ENCODE data around the gene DSCAML1.

The DSCAML1 gene

DNA sequence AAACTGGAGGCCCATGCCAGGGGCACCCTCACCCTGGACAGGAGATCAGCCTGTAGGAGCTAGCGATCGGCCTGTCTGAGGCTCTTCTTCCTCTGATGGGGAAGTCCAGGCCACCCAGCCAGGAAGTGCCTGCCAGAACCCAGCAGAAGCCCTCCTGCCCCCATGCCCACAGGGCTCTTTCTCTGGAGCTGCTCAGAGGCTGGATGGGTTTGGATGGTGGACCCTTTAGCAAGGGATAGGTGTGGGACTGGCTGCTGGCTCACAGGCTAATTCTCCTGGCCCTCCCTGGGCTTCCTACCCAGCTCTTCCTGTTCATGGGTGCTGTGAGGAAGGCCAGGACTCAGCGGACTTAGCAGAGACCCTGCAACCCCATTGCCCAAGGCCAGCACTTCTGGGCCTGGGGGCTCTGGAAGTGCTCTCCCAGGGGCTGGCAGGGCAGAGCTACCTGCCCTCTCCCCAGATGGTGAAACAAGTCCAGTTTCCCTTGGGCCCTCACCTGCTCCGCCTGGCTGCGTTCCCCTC lies 19.9 kb upstream of the DSCAML1 start:
- H3K9me2 ChIP-seq (ENCODE audit: low read depth, low read length), result no peaks in the 10 kb centered on the region
- H3F3A ChIP-seq (ENCODE audit: insufficient read depth, low read length), result no peaks in the 10 kb centered on the region
- no peaks in the 10 kb centered on the region for H3K79me2 ChIP-seq (ENCODE audit: insufficient read depth, low read length)
- H2AFZ ChIP-seq (ENCODE audit: low read length), result no peak overlapping the region
- H3K4me3 ChIP-seq (ENCODE audit: low read depth, low read length, poor library complexity, severe bottlenecking), result no peak overlapping the region
- H4K20me1 ChIP-seq (ENCODE audit: insufficient read depth, low read length), result no peaks in the 10 kb centered on the region
- H3K4me2 ChIP-seq (ENCODE audit: low read length), result no peak overlapping the region
- H3K4me1 ChIP-seq (ENCODE audit: insufficient read depth, low read length, severe bottlenecking), result peaks cover 11% of the 10 kb centered on the region
- no peaks in the 10 kb centered on the region for H3K9me3 ChIP-seq (ENCODE audit: low read length)
- H3K9ac ChIP-seq (ENCODE audit: low read length), result no peak overlapping the region
- no peak overlapping the region for H3K27ac ChIP-seq (ENCODE audit: low read depth, low read length, poor library complexity, severe bottlenecking)
- H3K27me3 ChIP-seq (ENCODE audit: insufficient read depth, low read length), result no peaks in the 10 kb centered on the region
- H3K36me3 ChIP-seq (ENCODE audit: insufficient read depth, low read length), result no peaks in the 10 kb centered on the region
- TF ChIP-seq, protein P1, sequence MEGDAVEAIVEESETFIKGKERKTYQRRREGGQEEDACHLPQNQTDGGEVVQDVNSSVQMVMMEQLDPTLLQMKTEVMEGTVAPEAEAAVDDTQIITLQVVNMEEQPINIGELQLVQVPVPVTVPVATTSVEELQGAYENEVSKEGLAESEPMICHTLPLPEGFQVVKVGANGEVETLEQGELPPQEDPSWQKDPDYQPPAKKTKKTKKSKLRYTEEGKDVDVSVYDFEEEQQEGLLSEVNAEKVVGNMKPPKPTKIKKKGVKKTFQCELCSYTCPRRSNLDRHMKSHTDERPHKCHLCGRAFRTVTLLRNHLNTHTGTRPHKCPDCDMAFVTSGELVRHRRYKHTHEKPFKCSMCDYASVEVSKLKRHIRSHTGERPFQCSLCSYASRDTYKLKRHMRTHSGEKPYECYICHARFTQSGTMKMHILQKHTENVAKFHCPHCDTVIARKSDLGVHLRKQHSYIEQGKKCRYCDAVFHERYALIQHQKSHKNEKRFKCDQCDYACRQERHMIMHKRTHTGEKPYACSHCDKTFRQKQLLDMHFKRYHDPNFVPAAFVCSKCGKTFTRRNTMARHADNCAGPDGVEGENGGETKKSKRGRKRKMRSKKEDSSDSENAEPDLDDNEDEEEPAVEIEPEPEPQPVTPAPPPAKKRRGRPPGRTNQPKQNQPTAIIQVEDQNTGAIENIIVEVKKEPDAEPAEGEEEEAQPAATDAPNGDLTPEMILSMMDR (IDR thresholded peaks at IDR 0.05; ENCODE audit: low read length), result no peak
- no peak for TF ChIP-seq EZH2 (IDR thresholded peaks at IDR 0.05; ENCODE audit: borderline replicate concordance, low read length)

DNA sequence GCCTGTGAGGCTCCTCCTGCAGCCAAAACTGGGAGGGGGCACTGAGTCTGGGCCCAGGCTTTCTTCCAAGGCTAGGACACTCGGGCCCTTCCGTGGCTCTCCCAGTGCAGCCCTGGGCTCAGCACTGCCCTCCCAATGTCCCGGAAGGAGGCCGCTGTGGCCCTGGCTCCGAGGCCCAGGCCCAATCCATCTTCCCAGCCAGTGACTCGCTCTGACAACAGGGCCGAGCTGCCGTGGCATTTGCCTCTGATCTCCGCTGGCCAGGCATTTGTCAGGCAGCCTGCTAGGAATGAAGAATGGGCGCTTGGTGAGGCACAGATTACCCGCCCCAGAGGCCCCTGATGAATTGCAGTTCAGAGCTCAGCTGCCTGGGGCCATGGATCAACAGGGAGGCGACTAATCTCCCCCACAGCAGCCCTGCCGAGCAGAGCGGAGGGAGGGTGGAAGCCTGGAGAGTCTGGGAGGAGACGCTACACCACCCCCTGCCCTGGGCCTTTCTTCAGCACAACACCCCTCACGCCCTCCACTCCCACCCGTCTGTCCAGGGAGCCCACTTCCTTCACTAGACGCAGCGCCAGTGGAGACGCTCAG lies 19.2 kb upstream of the DSCAML1 start:
- Histone ChIP-seq H3K9ac (ENCODE audit: low read length) (no peak overlapping the region), H3K36me3 (ENCODE audit: insufficient read depth, low read length) (no peaks in the 10 kb centered on the region), H3K9me2 (ENCODE audit: low read depth, low read length) (no peaks in the 10 kb centered on the region), H3K4me1 (ENCODE audit: insufficient read depth, low read length, severe bottlenecking) (peaks cover 11% of the 10 kb centered on the region), H3K27ac (ENCODE audit: low read depth, low read length, poor library complexity, severe bottlenecking) (no peak overlapping the region), H3F3A (ENCODE audit: insufficient read depth, low read length) (no peaks in the 10 kb centered on the region), H4K20me1 (ENCODE audit: insufficient read depth, low read length) (no peaks in the 10 kb centered on the region), H3K4me2 (ENCODE audit: low read length) (no peak overlapping the region), H3K27me3 (ENCODE audit: insufficient read depth, low read length) (no peaks in the 10 kb centered on the region), H2AFZ (ENCODE audit: low read length) (no peak overlapping the region), H3K9me3 (ENCODE audit: low read length) (no peaks in the 10 kb centered on the region), H3K4me3 (ENCODE audit: low read depth, low read length, poor library complexity, severe bottlenecking) (no peak overlapping the region), H3K79me2 (ENCODE audit: insufficient read depth, low read length) (no peaks in the 10 kb centered on the region)
- TF ChIP-seq, protein P1 (IDR thresholded peaks at IDR 0.05; ENCODE audit: low read length), result no peak
- no peak for TF ChIP-seq EZH2 (IDR thresholded peaks at IDR 0.05; ENCODE audit: borderline replicate concordance, low read length)

DNA sequence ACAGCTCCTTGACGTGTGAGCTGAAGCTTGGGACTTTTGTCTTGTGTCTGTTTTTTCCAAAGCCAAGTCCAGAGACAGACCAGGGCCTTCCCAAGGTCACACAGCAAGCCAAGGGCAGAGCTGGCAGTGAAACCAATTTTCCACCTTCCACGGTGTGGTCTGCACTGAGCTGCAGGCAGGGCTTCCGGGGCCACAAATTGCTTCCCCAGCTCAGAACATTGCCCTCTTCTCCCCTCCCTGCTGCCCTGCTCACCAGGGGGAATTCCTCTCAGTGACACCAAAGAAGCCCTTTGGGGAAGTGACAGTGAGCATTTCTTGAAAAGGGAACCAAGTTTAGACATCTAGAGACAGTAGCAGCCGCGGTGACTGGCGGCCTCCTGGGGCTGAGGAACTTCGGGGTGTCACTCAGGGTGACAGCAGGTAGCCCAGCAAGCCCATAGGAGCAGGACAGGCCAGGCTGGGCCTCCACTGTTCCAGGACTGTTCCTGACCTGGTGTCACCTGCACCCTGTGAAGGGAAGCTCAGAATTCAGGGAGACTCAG lies 18.3 kb upstream of the DSCAML1 start:
- Histone ChIP-seq H3K4me3 (ENCODE audit: low read depth, low read length, poor library complexity, severe bottlenecking) (no peak overlapping the region), H3K27ac (ENCODE audit: low read depth, low read length, poor library complexity, severe bottlenecking) (no peak overlapping the region), H3K79me2 (ENCODE audit: insufficient read depth, low read length) (no peaks in the 10 kb centered on the region), H3K27me3 (ENCODE audit: insufficient read depth, low read length) (no peaks in the 10 kb centered on the region), H3K4me1 (ENCODE audit: insufficient read depth, low read length, severe bottlenecking) (peaks cover 11% of the 10 kb centered on the region), H3K9ac (ENCODE audit: low read length) (no peak overlapping the region), H3K36me3 (ENCODE audit: insufficient read depth, low read length) (no peaks in the 10 kb centered on the region), H3K9me3 (ENCODE audit: low read length) (no peaks in the 10 kb centered on the region), H3F3A (ENCODE audit: insufficient read depth, low read length) (no peaks in the 10 kb centered on the region), H2AFZ (ENCODE audit: low read length) (no peak overlapping the region), H3K4me2 (ENCODE audit: low read length) (no peak overlapping the region; the same call in 1 of the 2 replicates), H4K20me1 (ENCODE audit: insufficient read depth, low read length) (no peaks in the 10 kb centered on the region), H3K9me2 (ENCODE audit: low read depth, low read length) (no peaks in the 10 kb centered on the region)
- TF ChIP-seq, protein P1 (IDR thresholded peaks at IDR 0.05; ENCODE audit: low read length), result no peak
- TF ChIP-seq EZH2 (IDR thresholded peaks at IDR 0.05; ENCODE audit: borderline replicate concordance, low read length), result no peak

Data from OCI-LY1 (cell line).